ENCODE data around the gene C7orf57.

Gene C7orf57

GRCh38 chr7:48098846-48099245 lies 63.5 kb downstream of the C7orf57 start:
- ATAC-seq (replicated peaks) (no peak), DNase-seq (no peak)
- Mint-ChIP-seq H3K27me3 (no peaks in the 10 kb centered on the region), H3K4me3 (no peak overlapping the region), H3K4me1 (peaks cover 8 to 23% of the 10 kb centered on the region in 2 donors), H3K36me3 (peaks cover 36 to 42% of the 10 kb centered on the region in 2 donors), H3K9me3 (no peaks in the 10 kb centered on the region), H3K27ac (no peak overlapping the region)

GRCh38 chr7:48099781-48100180 lies 64.4 kb downstream of the C7orf57 start:
- no peak overlapping the region for H3K27ac Mint-ChIP-seq

GRCh38 chr7:48101352-48101751 lies 66.0 kb downstream of the C7orf57 start:
- H3K27ac Mint-ChIP-seq: no peak overlapping the region
- no peak for DNase-seq

More at GRCh38 chr7:48099781-48100180, 64.4 kb downstream of the C7orf57 start:
- ATAC-seq (replicated peaks) (no peak), DNase-seq (no peak)
- Mint-ChIP-seq H3K9me3 (no peaks in the 10 kb centered on the region), H3K4me1 (peaks cover 8 to 18% of the 10 kb centered on the region in 2 donors), H3K27me3 (no peaks in the 10 kb centered on the region), H3K4me3 (no peak overlapping the region), H3K36me3 (peaks cover 39 to 47% of the 10 kb centered on the region in 2 donors)

GRCh38 chr7:48101968-48102367 lies 66.6 kb downstream of the C7orf57 start:
- Mint-ChIP-seq H3K36me3 (peaks cover 40 to 42% of the 10 kb centered on the region in 2 donors), H3K27me3 (no peaks in the 10 kb centered on the region), H3K9me3 (no peaks in the 10 kb centered on the region), H3K27ac (no peak overlapping the region), H3K4me1 (peaks cover 4 to 10% of the 10 kb centered on the region in 2 donors), H3K4me3 (no peak overlapping the region)
- no peak for ATAC-seq (replicated peaks)
- DNase-seq: no peak

More at GRCh38 chr7:48101352-48101751, 66.0 kb downstream of the C7orf57 start:
- Mint-ChIP-seq H3K9me3 (no peaks in the 10 kb centered on the region), H3K27me3 (no peaks in the 10 kb centered on the region), H3K36me3 (peaks cover 40 to 41% of the 10 kb centered on the region in 2 donors), H3K4me1 (peaks cover 6 to 15% of the 10 kb centered on the region in 2 donors), H3K4me3 (no peak overlapping the region)
- no peak for ATAC-seq (replicated peaks)

GRCh38 chr7:48102530-48102929 lies 67.2 kb downstream of the C7orf57 start:
- Mint-ChIP-seq H3K4me1 (peaks cover 3 to 9% of the 10 kb centered on the region in 2 donors), H3K4me3 (no peak overlapping the region), H3K36me3 (peaks cover 42 to 45% of the 10 kb centered on the region in 2 donors)

GRCh38 chr7:48105045-48105444 lies 69.7 kb downstream of the C7orf57 start:
- Mint-ChIP-seq H3K36me3 (peaks cover 45 to 53% of the 10 kb centered on the region in 2 donors), H3K4me1 (peaks cover 4 to 5% of the 10 kb centered on the region in 2 donors), H3K27me3 (no peaks in the 10 kb centered on the region), H3K9me3 (no peaks in the 10 kb centered on the region), H3K27ac (no peak overlapping the region), H3K4me3 (no peak overlapping the region)
- ATAC-seq (replicated peaks) (no peak), DNase-seq (no peak)

More at GRCh38 chr7:48102530-48102929, 67.2 kb downstream of the C7orf57 start:
- DNase-seq (no peak), ATAC-seq (replicated peaks) (no peak)
- Mint-ChIP-seq H3K27me3 (no peaks in the 10 kb centered on the region), H3K27ac (no peak overlapping the region), H3K9me3 (no peaks in the 10 kb centered on the region)

- Mint-ChIP-seq H3K36me3 (peaks cover 41 to 48% of the 10 kb centered on the region in 2 donors), H3K4me1 (peaks cover 6 to 9% of the 10 kb centered on the region in 2 donors), H3K4me3 (no peak overlapping the region), H3K27ac (no peak overlapping the region), H3K9me3 (no peaks in the 10 kb centered on the region), H3K27me3 (peaks cover 0 to 13% of the 10 kb centered on the region in 2 donors)
- DNase-seq (no peak), ATAC-seq (replicated peaks) (no peak)
These were observed 71.7 kb downstream of the C7orf57 start for GRCh38 chr7:48106906-48107659.

GRCh38 chr7:48107926-48108472 lies 72.7 kb downstream of the C7orf57 start:
- Mint-ChIP-seq H3K27me3 (peaks cover 0 to 18% of the 10 kb centered on the region in 2 donors), H3K36me3 (peaks cover 35 to 40% of the 10 kb centered on the region in 2 donors), H3K9me3 (no peaks in the 10 kb centered on the region), H3K4me3 (no peak overlapping the region), H3K27ac (no peak overlapping the region), H3K4me1 (peaks cover 6 to 9% of the 10 kb centered on the region in 2 donors)
- ATAC-seq (replicated peaks) (no peak), DNase-seq (no peak)

GRCh38 chr7:48108959-48109847 lies 73.9 kb downstream of the C7orf57 start:
- DNase-seq (no peak), ATAC-seq (replicated peaks) (no peak)
- Mint-ChIP-seq H3K4me3 (no peak overlapping the region), H3K27me3 (peaks cover 0 to 18% of the 10 kb centered on the region in 2 donors), H3K27ac (no peak overlapping the region), H3K4me1 (peaks cover 6 to 9% of the 10 kb centered on the region in 2 donors), H3K36me3 (peaks cover 24 to 30% of the 10 kb centered on the region in 2 donors), H3K9me3 (no peaks in the 10 kb centered on the region)

GRCh38 chr7:48109848-48110663 lies 74.7 kb downstream of the C7orf57 start:
- H3K27me3 Mint-ChIP-seq: peaks cover 0 to 18% of the 10 kb centered on the region in 2 donors
- H3K9me3 Mint-ChIP-seq: no peaks in the 10 kb centered on the region
- H3K4me1 Mint-ChIP-seq: peaks cover 6 to 9% of the 10 kb centered on the region in 2 donors
- ATAC-seq (replicated peaks) (peak; percentile 91 to 92), DNase-seq (peak; percentile 65)
- no peak overlapping the region for H3K4me3 Mint-ChIP-seq
- no peak overlapping the region for H3K27ac Mint-ChIP-seq
- peaks cover 19 to 22% of the 10 kb centered on the region in 2 donors for H3K36me3 Mint-ChIP-seq

GRCh38 chr7:48110868-48111267 lies 75.5 kb downstream of the C7orf57 start:
- H3K36me3 Mint-ChIP-seq: peaks cover 17 to 19% of the 10 kb centered on the region in 2 donors
- H3K27me3 Mint-ChIP-seq: peaks cover 2 to 19% of the 10 kb centered on the region in 2 donors
- no peak overlapping the region for H3K27ac Mint-ChIP-seq
- DNase-seq (no peak), ATAC-seq (replicated peaks) (no peak)
- H3K9me3 Mint-ChIP-seq: no peaks in the 10 kb centered on the region
- H3K4me3 Mint-ChIP-seq: no peak overlapping the region
- H3K4me1 Mint-ChIP-seq: peaks cover 6 to 9% of the 10 kb centered on the region in 2 donors
